ENCODE results near the gene PAPPA2. TPM values are rescaled to one million over a fixed set of nuclear protein-coding genes. Genes with fewer than 3 reads are reported as not detected.

The PAPPA2 gene
- total RNA-seq, 1 donor from 2014 or later = under 0.01 TPM

DNA sequence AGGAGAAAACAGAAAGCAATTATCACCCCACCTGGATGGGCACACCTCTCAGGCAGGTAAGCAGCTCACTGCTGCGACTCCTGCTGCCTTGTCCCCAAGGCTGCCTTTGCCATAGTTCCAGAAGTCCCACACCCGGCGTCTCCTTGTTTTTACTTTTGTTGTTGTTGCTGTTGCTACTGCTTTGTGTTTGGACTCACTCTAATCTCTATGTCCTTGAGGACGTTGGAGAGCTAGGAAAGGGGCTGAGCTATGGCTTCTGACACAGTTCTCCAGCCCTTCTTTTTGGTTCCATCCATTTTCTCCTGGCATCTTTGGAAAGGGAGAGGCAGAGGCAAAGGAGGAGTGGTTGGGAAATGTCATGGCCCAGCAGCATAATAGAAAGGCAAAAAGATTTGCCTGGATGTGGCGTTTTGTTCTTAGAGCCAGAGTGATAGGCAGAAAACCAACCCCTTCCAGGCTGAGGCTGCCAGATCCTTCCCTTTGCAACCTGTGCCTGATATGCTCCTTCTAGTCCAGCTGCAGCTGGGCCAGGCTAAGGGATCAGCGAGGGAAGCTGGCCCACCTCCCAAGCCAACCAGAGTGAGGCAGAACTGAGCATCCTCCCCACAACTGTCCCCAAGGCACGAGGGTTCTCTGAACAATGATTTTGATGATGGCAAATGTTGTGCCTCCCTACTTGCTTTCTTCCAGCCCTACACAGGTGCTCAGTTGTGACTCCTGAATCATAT is 430.8 kb downstream of the PAPPA2 start:
- no peak for DNase-seq (ENCODE audit: low read depth in 2 of 2)

GRCh38 chr1:176894450-176894849 is 431.5 kb downstream of the PAPPA2 start:
- no peak for DNase-seq (ENCODE audit: low read depth in 2 of 2)

Measured in dermis microvascular lymphatic vessel endothelial cell (primary cell).